OCI-LY7 (cell line): ENCODE data around the gene TMPRSS6. TPM values are rescaled to one million over a fixed set of nuclear protein-coding genes. Genes with fewer than 3 reads are reported as not detected.

Source experiments
- BruUV-seq: library from RNA; stranded (reverse); fragments of 400-500 nt; replicated peaks from 2 replicates; lab custom pipeline; 2021; lab: Mats Ljungman, UMichigan
- CTCF ChIA-PET: fragments of 300-600 bp; sonication (Branson Sonifier 250); formaldehyde crosslinking; loops from one replicate; lab custom pipeline; 2022; ENCODE audit warnings: antibody characterized with exemption; ENCODE audit not compliant: unreplicated experiment; lab: Charles Lee
- POLR2A ChIA-PET: fragments of 300-600 bp; sonication (Branson Sonifier 250); formaldehyde crosslinking; loops from one replicate; lab custom pipeline; 2022; ENCODE audit warnings: antibody characterized with exemption; lab: Charles Lee
- DNase-seq: peaks from one replicate; pipeline ENCODE4 v3.0.0-alpha.2; 2015; ENCODE audit warnings: low spot score
- H2AFZ ChIP-seq: fragments of 200-600 bp; sonication (generic), shearing (Covaris generic); 2 replicates; pipeline ENCODE4 v1.6.1; 2014; ENCODE audit warnings: mild to moderate bottlenecking, antibody characterized with exemption, low read length, moderate library complexity
- H3K27ac ChIP-seq: fragments of 200-600 bp; sonication (generic); 2 replicates; pipeline ENCODE4 v1.5.1; 2014; ENCODE audit warnings: mixed run types, low read depth, mild to moderate bottlenecking, moderate library complexity, low read length, inconsistent platforms; ENCODE audit not compliant: poor library complexity, severe bottlenecking
- H3K36me3 ChIP-seq: fragments of 200-600 bp; sonication (generic); 2 replicates; pipeline ENCODE4 v1.6.1; 2014; ENCODE audit warnings: mild to moderate bottlenecking, antibody characterized with exemption, low read length, moderate library complexity, mixed read lengths; ENCODE audit not compliant: insufficient read depth
- H3K4me1 ChIP-seq: fragments of 200-600 bp; sonication (generic); 2 replicates; pipeline ENCODE4 v1.5.1; 2014; ENCODE audit warnings: mild to moderate bottlenecking, low read length; ENCODE audit not compliant: insufficient read depth, poor library complexity, severe bottlenecking
- H3K4me2 ChIP-seq: fragments of 200-600 bp; sonication (generic); 2 replicates; pipeline ENCODE4 v1.6.1; 2014; ENCODE audit warnings: mild to moderate bottlenecking, low read length
- H3K4me3 ChIP-seq: fragments of 200-600 bp; sonication (generic); 2 replicates; pipeline ENCODE4 v1.5.1; 2014; ENCODE audit warnings: mild to moderate bottlenecking, low read depth, low read length; ENCODE audit not compliant: poor library complexity, severe bottlenecking
- H3K79me2 ChIP-seq: fragments of 200-600 bp; sonication (generic); 2 replicates; pipeline ENCODE4 v1.6.1; 2016; ENCODE audit warnings: low read depth, mild to moderate bottlenecking, low read length, moderate library complexity, mixed read lengths; ENCODE audit not compliant: insufficient read depth
- H3K9me2 ChIP-seq: fragments of 200-600 bp; sonication (generic); 2 replicates; pipeline ENCODE4 v1.6.1; 2016; ENCODE audit warnings: mild to moderate bottlenecking, low read length, mixed read lengths; ENCODE audit not compliant: insufficient read depth
- H3K9me3 ChIP-seq: fragments of 200-600 bp; sonication (generic); 2 replicates; pipeline ENCODE4 v1.6.1; 2014; ENCODE audit warnings: mild to moderate bottlenecking, mixed run types, low read length, mixed read lengths
- H4K20me1 ChIP-seq: fragments of 200-600 bp; sonication (generic); 2 replicates; pipeline ENCODE4 v1.6.1; 2014; ENCODE audit warnings: mild to moderate bottlenecking, antibody characterized with exemption, low read length, moderate library complexity, mixed read lengths; ENCODE audit not compliant: insufficient read depth
- CTCF ChIP-seq: fragments of 200-600 bp; sonication (generic); conservative IDR thresholded peaks from 2 replicates; pipeline ENCODE4 v1.5.1; 2014; ENCODE audit warnings: mild to moderate bottlenecking, antibody characterized with exemption, low read length, moderate library complexity, mixed read lengths
- EZH2phosphoT487 ChIP-seq: fragments of 200-600 bp; sonication (generic); IDR thresholded peaks from 2 replicates; pipeline ENCODE4 v1.6.1; 2018; ENCODE audit warnings: low read depth, borderline replicate concordance, mild to moderate bottlenecking, mixed run types, antibody characterized with exemption, low read length, moderate library complexity, mixed read lengths
- intact Hi-C: fragments of 100-400 bp; cut with micrococcal nuclease; formaldehyde crosslinking; loops from one replicate; pipeline ENCODE4 v1.10.0; 2022; ENCODE audit not compliant: unreplicated experiment
- total RNA-seq, 2 experiments: library from RNA; depleted of rRNA in 1 of 2; stranded (reverse); fragments of >200 nt in 1 of 2; shearing (Covaris generic) in 1 of 2; gene quantifications; 2 replicates each; pipeline ENCODE4 v1.2.3, GENCODE V29; 2014 to 2022

Gene TMPRSS6
- total RNA-seq, 2 experiments from 2014 or later, result not detected

GRCh38 chr22:37139762-37140161, 30.2 kb upstream of the TMPRSS6 start:
- BruUV-seq, result no TSS peak
- H3K4me1 ChIP-seq, result no peaks in the 10 kb centered on the region
- no peaks in the 10 kb centered on the region for H3K79me2 ChIP-seq
- CTCF ChIA-PET, result no interaction called here
- H3K9me3 ChIP-seq, result no peaks in the 10 kb centered on the region
- POLR2A ChIA-PET, result no interaction called here
- H4K20me1 ChIP-seq, result no peaks in the 10 kb centered on the region
- no peak overlapping the region for H2AFZ ChIP-seq
- no peak overlapping the region for H3K27ac ChIP-seq
- no peak overlapping the region for H3K4me3 ChIP-seq
- DNase-seq, result peak; percentile 33
- no peaks in the 10 kb centered on the region for H3K9me2 ChIP-seq
- intact Hi-C loops, result no loop called here
- TF ChIP-seq EZH2phosphoT487 (no peak), CTCF (no peak)
- no peaks in the 10 kb centered on the region for H3K36me3 ChIP-seq
- H3K4me2 ChIP-seq, result no peak overlapping the region

GRCh38 chr22:37138849-37139561, 29.5 kb upstream of the TMPRSS6 start:
- intact Hi-C loops, result no loop called here
- no TSS peak for BruUV-seq
- Histone ChIP-seq H3K27ac (no peak overlapping the region), H3K4me3 (no peak overlapping the region), H3K9me2 (no peaks in the 10 kb centered on the region), H3K36me3 (no peaks in the 10 kb centered on the region), H3K4me1 (no peaks in the 10 kb centered on the region), H3K4me2 (no peak overlapping the region), H3K9me3 (no peaks in the 10 kb centered on the region), H2AFZ (no peak overlapping the region), H4K20me1 (no peaks in the 10 kb centered on the region), H3K79me2 (no peaks in the 10 kb centered on the region)
- ChIA-PET POLR2A (no interaction called here), CTCF (no interaction called here)
- TF ChIP-seq EZH2phosphoT487 (no peak), CTCF (no peak)
- no peak for DNase-seq

- POLR2A ChIA-PET, result no interaction called here
- no peak overlapping the region for H2AFZ ChIP-seq
- no TSS peak for BruUV-seq
- no peaks in the 10 kb centered on the region for H3K9me3 ChIP-seq
- intact Hi-C loops, result no loop called here
- no peak for DNase-seq
- no peaks in the 10 kb centered on the region for H3K4me1 ChIP-seq
- H3K27ac ChIP-seq, result no peak overlapping the region
- TF ChIP-seq CTCF, result no peak
- no peak for TF ChIP-seq EZH2phosphoT487
- no peak overlapping the region for H3K4me2 ChIP-seq
- H3K4me3 ChIP-seq, result no peak overlapping the region
- CTCF ChIA-PET, result no interaction called here
- H3K36me3 ChIP-seq, result no peaks in the 10 kb centered on the region
- H3K79me2 ChIP-seq, result no peaks in the 10 kb centered on the region
- H3K9me2 ChIP-seq, result no peaks in the 10 kb centered on the region
- no peaks in the 10 kb centered on the region for H4K20me1 ChIP-seq
Observed at GRCh38 chr22:37137903-37138665, 28.6 kb upstream of the TMPRSS6 start.
